IPS-15b (cell line): ENCODE results near the gene CREG2.

ENCODE experiments used
- H3K27me3 ChIP-seq: one replicate; pipeline ENCODE4 v1.6.1; 2013; ENCODE audit warnings: low read length; ENCODE audit not compliant: control insufficient read depth, insufficient read depth
- H3K36me3 ChIP-seq: one replicate; pipeline ENCODE4 v1.6.1; 2013; ENCODE audit warnings: low read length; ENCODE audit not compliant: control insufficient read depth, insufficient read depth
- H3K4me1 ChIP-seq: one replicate; pipeline ENCODE4 v1.6.1; 2013; ENCODE audit warnings: mild to moderate bottlenecking, low read length; ENCODE audit not compliant: control insufficient read depth, insufficient read depth
- H3K4me3 ChIP-seq: one replicate; pipeline ENCODE4 v1.5.1; 2013; ENCODE audit warnings: low read depth, low read length
- H3K9ac ChIP-seq: one replicate; pipeline ENCODE4 v1.6.1; 2013; ENCODE audit warnings: low read depth, mild to moderate bottlenecking, low read length
- H3K9me3 ChIP-seq: one replicate; pipeline ENCODE4 v1.6.1; 2013; ENCODE audit warnings: mild to moderate bottlenecking, low read length; ENCODE audit not compliant: control insufficient read depth, insufficient read depth

CREG2 gene

GRCh38 chr2:101403745-101404144, 16.4 kb upstream of the CREG2 start:
- Histone ChIP-seq H3K4me3 (no peak overlapping the region), H3K36me3 (no peaks in the 10 kb centered on the region), H3K9ac (no peak overlapping the region), H3K9me3 (no peaks in the 10 kb centered on the region), H3K27me3 (no peaks in the 10 kb centered on the region), H3K4me1 (peaks cover 4% of the 10 kb centered on the region)

- H3K4me1 ChIP-seq: peaks cover 4% of the 10 kb centered on the region
- no peaks in the 10 kb centered on the region for H3K9me3 ChIP-seq
- no peaks in the 10 kb centered on the region for H3K27me3 ChIP-seq
- no peaks in the 10 kb centered on the region for H3K36me3 ChIP-seq
- no peak overlapping the region for H3K4me3 ChIP-seq
- no peak overlapping the region for H3K9ac ChIP-seq
Observed at GRCh38 chr2:101402630-101403029, 15.3 kb upstream of the CREG2 start.

GRCh38 chr2:101401906-101402305, 14.6 kb upstream of the CREG2 start:
- Histone ChIP-seq H3K27me3 (no peaks in the 10 kb centered on the region), H3K4me1 (peaks cover 4% of the 10 kb centered on the region), H3K9me3 (no peaks in the 10 kb centered on the region), H3K4me3 (no peak overlapping the region), H3K36me3 (no peaks in the 10 kb centered on the region), H3K9ac (no peak overlapping the region)

GRCh38 chr2:101401326-101401665, 14.0 kb upstream of the CREG2 start:
- H3K9ac ChIP-seq: no peak overlapping the region
- H3K9me3 ChIP-seq: no peaks in the 10 kb centered on the region
- H3K4me3 ChIP-seq: no peak overlapping the region
- no peaks in the 10 kb centered on the region for H3K27me3 ChIP-seq
- peaks cover 4% of the 10 kb centered on the region for H3K4me1 ChIP-seq
- no peaks in the 10 kb centered on the region for H3K36me3 ChIP-seq

- Histone ChIP-seq H3K9ac (no peak overlapping the region), H3K36me3 (no peaks in the 10 kb centered on the region), H3K9me3 (no peaks in the 10 kb centered on the region), H3K4me1 (peaks cover 4% of the 10 kb centered on the region), H3K4me3 (no peak overlapping the region), H3K27me3 (no peaks in the 10 kb centered on the region)
Observed at GRCh38 chr2:101400506-101401325, 13.4 kb upstream of the CREG2 start.

DNA sequence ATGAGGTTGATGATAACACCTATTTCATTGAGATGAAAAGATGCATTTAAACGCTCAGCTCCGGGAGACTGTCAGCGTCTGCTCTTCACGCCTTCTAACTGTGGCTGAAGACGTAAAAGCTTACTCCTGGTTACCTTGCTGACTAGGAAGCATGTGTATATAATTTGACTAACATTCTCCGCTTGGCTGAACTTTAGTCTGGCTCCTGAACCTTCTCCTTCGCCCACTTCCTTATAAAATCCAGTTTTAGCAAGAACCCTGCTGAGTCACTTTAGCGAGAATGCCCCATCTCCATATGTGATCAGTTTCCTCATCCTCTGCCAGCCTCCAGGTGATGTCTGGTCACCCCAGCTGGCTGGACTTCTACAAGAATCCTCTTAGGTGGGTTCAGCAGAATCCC, 12.7 kb upstream of the CREG2 start:
- H3K9ac ChIP-seq: no peak overlapping the region
- H3K27me3 ChIP-seq: no peaks in the 10 kb centered on the region
- peaks cover 4% of the 10 kb centered on the region for H3K4me1 ChIP-seq
- H3K9me3 ChIP-seq: no peaks in the 10 kb centered on the region
- no peaks in the 10 kb centered on the region for H3K36me3 ChIP-seq
- H3K4me3 ChIP-seq: no peak overlapping the region

DNA sequence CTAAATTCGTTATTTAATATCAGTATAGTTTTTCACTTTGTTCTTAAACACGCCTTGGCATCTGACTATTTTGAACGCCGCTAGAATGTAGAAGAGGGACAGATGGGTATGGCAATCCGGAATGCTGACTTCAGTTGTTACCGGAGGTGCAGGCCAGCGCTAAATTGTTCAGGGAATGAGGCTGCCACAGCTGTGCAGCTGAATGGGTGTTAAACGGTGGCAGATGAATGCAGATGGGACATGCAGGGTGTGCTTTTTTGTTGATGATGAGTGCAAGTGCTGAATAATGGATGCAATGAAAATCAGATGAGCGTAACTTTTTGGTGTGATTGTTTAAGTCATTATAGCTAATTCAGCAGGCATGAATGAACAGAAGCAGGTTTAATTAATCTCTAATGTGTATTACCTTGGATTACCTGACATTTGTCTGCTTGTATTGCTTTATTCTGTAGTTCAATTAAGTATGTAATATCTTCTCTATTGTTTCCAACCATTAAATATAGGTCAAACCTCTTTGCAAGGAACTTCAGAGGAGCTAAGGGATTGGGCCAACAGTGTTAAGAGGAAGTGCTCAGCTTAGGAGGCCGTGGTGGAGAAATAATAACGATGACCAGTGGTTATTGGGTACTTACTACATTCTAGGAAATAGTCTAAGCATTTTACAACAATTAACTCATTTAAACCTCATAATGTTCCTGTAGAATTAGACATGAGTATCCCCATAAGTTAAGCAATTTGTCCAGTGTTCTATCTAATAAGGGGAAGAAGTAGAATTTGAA, 11.9 kb upstream of the CREG2 start:
- Histone ChIP-seq H3K9ac (no peak overlapping the region), H3K27me3 (no peaks in the 10 kb centered on the region), H3K4me3 (no peak overlapping the region), H3K36me3 (no peaks in the 10 kb centered on the region), H3K4me1 (peaks cover 4% of the 10 kb centered on the region), H3K9me3 (no peaks in the 10 kb centered on the region)

GRCh38 chr2:101398116-101398821, 11.0 kb upstream of the CREG2 start:
- H3K9ac ChIP-seq: no peak overlapping the region
- no peaks in the 10 kb centered on the region for H3K9me3 ChIP-seq
- H3K36me3 ChIP-seq: no peaks in the 10 kb centered on the region
- no peaks in the 10 kb centered on the region for H3K27me3 ChIP-seq
- no peak overlapping the region for H3K4me3 ChIP-seq
- H3K4me1 ChIP-seq: peaks cover 4% of the 10 kb centered on the region

- Histone ChIP-seq H3K27me3 (no peaks in the 10 kb centered on the region), H3K9me3 (no peaks in the 10 kb centered on the region), H3K9ac (no peak overlapping the region), H3K36me3 (no peaks in the 10 kb centered on the region), H3K4me1 (peaks cover 4% of the 10 kb centered on the region), H3K4me3 (no peak overlapping the region)
Observed at GRCh38 chr2:101396316-101396717, 9.0 kb upstream of the CREG2 start.

GRCh38 chr2:101395545-101396315, 8.4 kb upstream of the CREG2 start:
- Histone ChIP-seq H3K4me1 (peaks cover 4% of the 10 kb centered on the region), H3K27me3 (no peaks in the 10 kb centered on the region), H3K36me3 (no peaks in the 10 kb centered on the region), H3K4me3 (no peak overlapping the region), H3K9ac (no peak overlapping the region), H3K9me3 (no peaks in the 10 kb centered on the region)

GRCh38 chr2:101388232-101388631, 929 bp upstream of the CREG2 start:
- Histone ChIP-seq H3K27me3 (peaks cover 29% of the 10 kb centered on the region), H3K9ac (no peak overlapping the region), H3K36me3 (no peaks in the 10 kb centered on the region), H3K4me1 (no peaks in the 10 kb centered on the region), H3K4me3 (no peak overlapping the region), H3K9me3 (no peaks in the 10 kb centered on the region)
